Smooth muscle cell (in vitro differentiated cells): ENCODE results near the gene ATP2A3. TPM values are rescaled to one million over a fixed set of nuclear protein-coding genes. Genes with fewer than 3 reads are reported as not detected.

ENCODE experiments used
- DNase-seq: peaks from one replicate; lab custom pipeline; 2025; ENCODE audit not compliant: unreplicated experiment; lab: John Stamatoyannopoulos, UW
- H2AFZ ChIP-seq: fragments of 200-600 bp; sonication (generic); 2 replicates; pipeline ENCODE4 v1.6.0; 2016; ENCODE audit warnings: antibody characterized with exemption, low read depth, mild to moderate bottlenecking
- H3F3A ChIP-seq: fragments of 200-600 bp; sonication (generic); 2 replicates; pipeline ENCODE4 v1.6.0; 2017; ENCODE audit warnings: antibody characterized with exemption, low read depth
- H3K27ac ChIP-seq: fragments of 200-600 bp; sonication (generic); 2 replicates; pipeline ENCODE4 v1.5.1; 2016; ENCODE audit warnings: low read depth, mild to moderate bottlenecking
- H3K27me3 ChIP-seq: fragments of 200-600 bp; sonication (generic); 2 replicates; pipeline ENCODE4 v1.6.1; 2016; ENCODE audit warnings: low read depth, mild to moderate bottlenecking
- H3K36me3 ChIP-seq: fragments of 200-600 bp; sonication (generic); 2 replicates; pipeline ENCODE4 v1.5.1; 2016; ENCODE audit warnings: low read depth
- H3K4me1 ChIP-seq: fragments of 200-600 bp; sonication (generic); 2 replicates; pipeline ENCODE4 v1.5.1; 2016; ENCODE audit warnings: low read depth
- H3K4me2 ChIP-seq: fragments of 200-600 bp; sonication (generic); 2 replicates; pipeline ENCODE4 v1.6.0; 2016; ENCODE audit warnings: mild to moderate bottlenecking
- H3K4me3 ChIP-seq: fragments of 200-600 bp; sonication (generic); 2 replicates; pipeline ENCODE4 v1.5.1; 2016; ENCODE audit warnings: mild to moderate bottlenecking
- H3K79me2 ChIP-seq: fragments of 200-600 bp; sonication (generic); 2 replicates; pipeline ENCODE4 v1.6.0; 2016; ENCODE audit warnings: low read depth, mild to moderate bottlenecking
- H3K9ac ChIP-seq: fragments of 200-600 bp; sonication (generic); 2 replicates; pipeline ENCODE4 v1.6.0; 2016; ENCODE audit warnings: low read depth
- H3K9me3 ChIP-seq: fragments of 200-600 bp; sonication (generic); replicated peaks from 2 replicates; pipeline ENCODE4 v1.5.1; 2016; ENCODE audit warnings: low read depth
- H4K20me1 ChIP-seq: fragments of 200-600 bp; sonication (generic); 2 replicates; pipeline ENCODE4 v1.6.0; 2016; ENCODE audit warnings: low read depth
- CTCF ChIP-seq: fragments of 200-600 bp; sonication (generic); IDR thresholded peaks from 2 replicates; pipeline ENCODE4 v1.5.1; 2017; ENCODE audit warnings: borderline replicate concordance, mild to moderate bottlenecking, antibody characterized with exemption; ENCODE audit not compliant: insufficient read depth, poor library complexity, severe bottlenecking
- WGBS: methylation state at CpG from one replicate; pipeline ENCODE4 v1.1.7; 2016; ENCODE audit warnings: low lambda C conversion rate; 5-methylcytosine and 5-hydroxymethylcytosine counted together
- polyA plus RNA-seq: library from polyadenylated mRNA; unstranded; fragments of >200 nt; fragmentation: Nextera tagmentation; extraction: Ambion mirVana; gene quantifications from 2 replicates; pipeline ENCODE4 v1.2.1, GENCODE V29; 2016
- total RNA-seq: library from RNA; depleted of rRNA; stranded (reverse); fragments of >200 nt; gene quantifications from 2 replicates; pipeline ENCODE4 v1.2.3, GENCODE V29; 2014

The ATP2A3 gene
- total and polyA plus RNA-seq, 2 experiments from 2014 or later, result 4.2 to 7.8 TPM

GRCh38 chr17:3925684-3926485 is 38.4 kb downstream of the ATP2A3 start:
- Histone ChIP-seq H4K20me1 (no peaks in the 10 kb centered on the region), H3K9ac (no peak overlapping the region), H3K4me2 (no peak overlapping the region), H3K9me3 (no peaks in the 10 kb centered on the region), H3K4me1 (no peaks in the 10 kb centered on the region), H3F3A (no peaks in the 10 kb centered on the region), H3K36me3 (no peaks in the 10 kb centered on the region), H3K27me3 (no peaks in the 10 kb centered on the region), H2AFZ (no peak overlapping the region), H3K4me3 (no peak overlapping the region), H3K27ac (no peak overlapping the region), H3K79me2 (no peaks in the 10 kb centered on the region)
- 83% methylated on average over 17 of the region's 17 CpGs for WGBS
- DNase-seq, result no peak
- TF ChIP-seq CTCF, result no peak

GRCh38 chr17:3924512-3925350 is 39.5 kb downstream of the ATP2A3 start:
- Histone ChIP-seq H3F3A (no peaks in the 10 kb centered on the region), H2AFZ (no peak overlapping the region), H3K9ac (no peak overlapping the region), H3K36me3 (no peaks in the 10 kb centered on the region), H3K27ac (no peak overlapping the region), H4K20me1 (no peaks in the 10 kb centered on the region), H3K79me2 (no peaks in the 10 kb centered on the region), H3K27me3 (no peaks in the 10 kb centered on the region), H3K4me3 (no peak overlapping the region), H3K4me1 (no peaks in the 10 kb centered on the region), H3K9me3 (no peaks in the 10 kb centered on the region), H3K4me2 (no peak overlapping the region)
- no peak for TF ChIP-seq CTCF
- DNase-seq, result no peak
- WGBS, result 84% methylated on average over 40 of the region's 40 CpGs

- Histone ChIP-seq H3K9ac (no peak overlapping the region), H3K27ac (no peak overlapping the region), H3K9me3 (no peaks in the 10 kb centered on the region), H2AFZ (no peak overlapping the region), H3K4me3 (no peak overlapping the region), H3K27me3 (no peaks in the 10 kb centered on the region), H4K20me1 (no peaks in the 10 kb centered on the region), H3K36me3 (no peaks in the 10 kb centered on the region), H3K4me2 (no peak overlapping the region), H3K79me2 (no peaks in the 10 kb centered on the region), H3K4me1 (no peaks in the 10 kb centered on the region), H3F3A (no peaks in the 10 kb centered on the region)
- 95% methylated on average over 18 of the region's 18 CpGs for WGBS
- no peak for DNase-seq
- TF ChIP-seq CTCF, result no peak
Measured at GRCh38 chr17:3923466-3924190, 40.6 kb downstream of the ATP2A3 start.
